ENCODE results near the gene TRPV6.

TRPV6 gene

DNA sequence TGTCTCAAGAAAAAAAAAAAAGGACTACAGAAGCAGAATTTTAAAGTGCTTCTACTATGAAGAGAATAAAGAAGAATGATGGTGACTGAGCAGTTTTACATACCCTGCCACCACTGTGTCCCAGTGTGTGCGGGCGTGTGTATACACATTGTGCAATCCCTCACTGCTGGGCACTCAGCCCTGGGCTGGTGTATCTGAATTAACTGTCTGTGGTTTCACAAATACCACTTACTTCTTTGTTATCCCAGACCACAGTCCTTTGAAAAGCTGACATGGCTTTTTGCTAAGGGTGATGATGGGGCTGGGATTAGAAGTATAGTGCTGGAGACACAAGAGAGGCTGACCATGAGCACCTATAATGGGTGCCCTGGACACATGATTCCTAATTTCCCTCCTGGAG lies 21.1 kb upstream of the TRPV6 start:
- DNase-seq, result no peak

- DNase-seq, result no peak
Measured at GRCh38 chr7:142905759-142906158, 20.2 kb upstream of the TRPV6 start.

GRCh38 chr7:142904128-142904527 lies 18.6 kb upstream of the TRPV6 start:
- DNase-seq, result no peak

DNA sequence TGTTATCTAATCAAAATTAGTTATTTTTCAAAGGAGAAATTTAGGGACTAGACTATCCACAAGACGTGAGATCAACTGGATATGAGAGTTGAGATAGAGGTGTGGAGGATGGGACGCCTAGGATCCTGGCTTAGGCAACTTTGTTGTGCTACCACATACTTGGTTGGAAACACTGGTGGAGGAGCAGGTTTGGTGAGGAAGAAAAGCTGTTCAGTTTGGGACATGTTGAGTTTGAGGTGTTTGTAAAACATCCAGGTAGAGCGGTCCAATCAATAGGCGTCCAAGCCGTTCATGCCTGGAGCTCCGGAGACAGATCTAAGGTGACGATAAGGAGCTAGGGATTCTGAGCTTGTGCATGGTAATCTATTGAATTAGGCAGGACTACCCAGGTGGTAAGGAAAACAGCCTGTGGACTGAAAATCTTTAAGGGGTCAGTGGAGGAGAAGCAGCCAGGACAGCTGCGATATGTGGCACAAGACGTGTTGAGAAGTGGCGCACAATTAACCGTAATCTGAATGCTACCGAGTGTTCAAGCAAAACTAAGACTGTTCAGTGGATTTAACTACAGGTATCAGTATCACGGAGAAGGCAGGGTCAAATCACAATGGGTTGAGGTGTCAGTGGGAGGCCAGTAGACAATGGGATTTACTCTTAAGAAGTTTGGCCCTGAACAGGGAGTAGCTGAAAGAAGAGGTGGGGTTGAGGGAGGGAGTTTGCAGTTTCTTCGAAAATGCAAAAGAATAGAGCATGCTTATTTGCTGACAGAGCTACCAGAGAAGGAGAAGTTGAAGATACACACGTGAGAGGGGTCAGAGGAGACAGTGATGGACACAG lies 16.1 kb upstream of the TRPV6 start:
- no peak for DNase-seq

DNA sequence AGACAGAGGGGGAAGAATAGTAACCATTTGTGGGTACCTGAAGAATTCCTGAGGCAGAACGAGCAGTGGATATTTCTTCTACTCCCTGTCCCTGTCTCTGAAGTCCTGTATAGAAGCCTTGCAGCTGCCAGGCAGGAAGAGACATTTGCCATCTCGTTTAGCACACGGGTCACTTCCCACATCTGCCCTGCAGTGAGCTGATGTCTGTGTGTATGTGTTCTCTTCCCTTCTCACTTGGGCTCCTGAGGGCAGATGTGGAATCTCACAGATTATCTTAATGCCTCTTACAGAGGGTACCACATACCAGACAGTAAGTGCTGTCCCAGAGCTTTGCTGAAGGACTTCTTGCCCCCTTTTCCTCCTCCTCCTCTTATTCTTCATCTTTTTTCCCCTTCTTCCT lies 14.1 kb upstream of the TRPV6 start:
- no peak for DNase-seq

- DNase-seq, result no peak
Measured at GRCh38 chr7:142898377-142899170, 13.0 kb upstream of the TRPV6 start.

GRCh38 chr7:142897691-142898090 lies 12.1 kb upstream of the TRPV6 start:
- DNase-seq, result no peak

DNA sequence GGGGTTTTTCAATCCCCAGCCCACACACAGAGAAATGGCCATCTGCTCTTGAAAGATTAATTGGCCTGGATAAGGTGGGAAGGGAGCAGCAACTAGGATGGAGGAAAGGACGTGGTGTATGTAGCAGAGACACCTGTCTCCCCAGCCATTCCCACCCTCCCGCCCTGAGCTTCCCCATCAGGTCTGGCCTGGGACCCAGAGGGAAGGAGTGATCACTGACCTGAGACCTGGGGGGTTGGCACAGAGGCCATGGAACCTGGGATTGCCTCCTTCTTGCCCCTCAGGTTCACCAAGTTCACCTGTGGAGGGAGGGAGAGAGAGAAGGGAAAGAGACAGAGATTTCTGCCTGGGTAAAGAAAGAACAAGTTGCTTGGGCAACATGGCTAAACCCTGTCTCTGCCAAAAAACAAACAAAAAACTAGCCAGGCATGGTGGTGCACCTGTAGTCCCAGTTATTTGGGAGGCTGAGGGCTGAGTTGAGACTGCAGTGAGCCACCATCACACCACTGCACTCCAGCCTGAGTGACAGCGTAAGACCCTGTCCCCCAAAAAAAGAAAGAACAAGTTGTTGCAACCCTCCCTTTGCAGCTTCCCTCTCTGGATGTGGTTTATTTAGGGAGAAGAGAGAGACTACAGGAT lies 11.3 kb upstream of the TRPV6 start:
- DNase-seq, result no peak

GRCh38 chr7:142896151-142896550 lies 10.6 kb upstream of the TRPV6 start:
- no peak for DNase-seq

DNA sequence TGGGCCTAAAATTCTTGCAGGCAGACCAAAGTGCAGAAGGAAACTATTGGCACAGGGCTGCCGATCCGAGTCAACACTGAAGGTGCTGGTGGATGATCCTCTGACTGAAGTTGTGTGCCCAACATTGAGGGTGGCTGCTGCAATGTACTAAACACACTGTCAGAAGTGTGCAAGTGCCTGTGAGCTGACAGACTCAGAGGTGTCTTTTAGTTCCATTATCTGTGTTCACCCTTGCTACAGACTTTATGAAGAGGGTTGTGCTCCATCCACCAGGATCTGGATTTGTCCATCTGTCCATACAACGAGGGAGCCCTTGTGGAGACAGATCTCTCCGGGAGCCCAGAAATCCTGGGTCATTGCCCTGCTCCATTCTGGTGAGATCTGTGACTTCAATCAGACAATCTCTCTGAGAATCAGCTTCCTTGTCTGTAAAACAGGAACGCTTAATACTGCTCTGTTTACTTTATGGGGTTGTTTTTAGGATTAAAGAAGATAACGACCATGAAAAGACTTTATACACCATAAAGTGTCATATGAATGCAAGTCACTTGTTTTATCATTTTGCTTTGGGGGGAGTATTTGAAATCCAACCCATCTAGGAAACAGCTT lies 9.5 kb upstream of the TRPV6 start:
- no peak for DNase-seq

GRCh38 chr7:142894112-142894984 lies 8.8 kb upstream of the TRPV6 start:
- DNase-seq, result no peak

DNA sequence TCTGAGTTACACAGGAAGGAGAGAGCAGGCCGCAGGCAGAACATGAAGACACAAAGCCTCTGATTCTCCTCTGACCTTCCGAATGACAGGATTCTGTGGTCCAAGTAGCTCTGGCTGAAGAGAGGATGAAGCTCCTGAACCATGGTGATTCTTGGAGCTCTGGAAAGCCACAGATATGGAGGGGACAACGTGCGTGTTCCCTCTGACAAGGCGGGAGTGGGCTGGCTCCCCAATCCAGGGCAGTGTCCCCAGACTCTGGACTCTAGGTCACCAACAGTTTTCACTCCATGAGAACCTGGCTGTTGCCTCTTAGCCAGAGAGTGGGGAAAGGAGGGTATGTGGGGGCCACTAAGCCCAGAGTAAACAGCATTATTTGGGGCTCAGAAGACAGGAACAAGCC lies 7.4 kb upstream of the TRPV6 start:
- no peak for DNase-seq

GRCh38 chr7:142891490-142892082 lies 6.0 kb upstream of the TRPV6 start:
- no peak for DNase-seq

- no peak for DNase-seq
Measured at GRCh38 chr7:142890874-142891485, 5.4 kb upstream of the TRPV6 start.

- no peak for DNase-seq
Measured at GRCh38 chr7:142889816-142890215, 4.3 kb upstream of the TRPV6 start.

DNA sequence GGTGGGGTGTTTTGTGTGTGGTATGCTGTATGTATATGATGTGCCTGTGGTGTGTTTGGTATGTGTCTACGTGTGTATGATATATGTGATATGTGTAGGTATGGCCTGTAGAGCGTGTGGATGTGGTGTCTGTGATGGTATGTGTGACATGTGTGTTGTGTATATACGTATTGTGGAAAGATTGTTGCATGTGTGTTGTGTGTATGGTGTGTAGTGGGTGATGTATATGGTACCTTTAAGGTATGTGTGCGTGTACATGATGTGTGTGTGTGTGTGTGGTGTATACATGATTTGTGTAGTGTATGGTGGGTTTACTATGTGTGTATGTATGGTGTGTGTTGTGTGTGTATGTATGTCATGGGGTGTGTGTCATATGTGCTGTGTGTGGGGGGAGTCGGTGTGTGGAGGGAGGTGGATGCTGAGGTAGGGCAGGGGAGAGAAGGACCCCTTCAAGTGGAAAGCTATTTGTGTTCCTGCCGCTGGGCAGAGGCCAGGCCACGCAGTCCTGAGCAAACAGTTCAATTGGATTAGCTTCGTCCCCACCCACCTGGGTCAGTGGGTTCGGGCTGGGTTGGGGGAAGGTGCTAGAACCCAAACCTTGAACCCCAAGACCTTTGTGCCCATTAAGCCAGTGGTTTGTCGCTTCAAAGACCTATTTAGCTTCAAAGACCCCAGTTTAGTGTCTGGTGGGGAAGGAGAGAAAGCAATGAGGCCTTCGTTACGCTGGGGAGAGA lies 1.9 kb upstream of the TRPV6 start:
- DNase-seq, result no peak

DNA sequence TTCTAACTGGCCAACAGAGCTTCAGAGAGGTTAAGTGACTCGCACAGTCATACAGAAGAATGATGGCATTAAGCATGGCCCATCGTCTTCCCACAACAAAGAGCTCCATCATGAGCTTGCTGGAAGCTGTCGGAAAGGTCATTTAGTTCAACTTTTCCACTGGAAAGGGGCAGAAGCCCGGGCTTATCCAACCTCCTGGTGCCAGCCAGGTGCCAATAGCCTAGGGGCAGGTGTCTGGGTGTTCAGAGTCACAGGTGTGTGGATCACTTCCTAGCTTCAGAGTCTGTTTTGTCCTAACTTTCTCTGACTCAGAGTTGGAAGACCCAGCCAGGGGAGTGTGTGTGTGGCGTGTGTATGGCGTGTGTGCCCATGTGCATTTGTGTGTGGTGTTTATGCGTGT lies 1.3 kb upstream of the TRPV6 start:
- DNase-seq, result no peak

DNA sequence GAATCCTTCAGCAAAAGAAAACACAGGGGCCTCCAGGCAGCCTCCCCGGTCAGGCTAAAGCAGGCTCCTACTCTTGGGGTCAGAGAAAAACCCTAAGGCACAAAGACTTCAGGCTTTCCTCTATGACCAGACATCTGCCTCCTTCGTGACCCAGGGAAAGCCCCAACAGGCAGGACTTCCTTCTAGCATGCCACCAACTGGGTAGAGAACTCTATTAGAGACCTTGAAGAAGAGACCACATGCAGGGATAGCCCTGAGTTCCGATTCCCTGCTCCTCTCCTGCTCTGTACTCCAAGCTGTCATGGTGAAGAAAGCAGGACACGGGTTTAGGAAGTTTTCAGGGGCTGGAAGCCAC lies 1.3 kb downstream of the TRPV6 start:
- DNase-seq, result no peak

- DNase-seq, result no peak
Measured at GRCh38 chr7:142883571-142884285, 1.8 kb downstream of the TRPV6 start.

DNA sequence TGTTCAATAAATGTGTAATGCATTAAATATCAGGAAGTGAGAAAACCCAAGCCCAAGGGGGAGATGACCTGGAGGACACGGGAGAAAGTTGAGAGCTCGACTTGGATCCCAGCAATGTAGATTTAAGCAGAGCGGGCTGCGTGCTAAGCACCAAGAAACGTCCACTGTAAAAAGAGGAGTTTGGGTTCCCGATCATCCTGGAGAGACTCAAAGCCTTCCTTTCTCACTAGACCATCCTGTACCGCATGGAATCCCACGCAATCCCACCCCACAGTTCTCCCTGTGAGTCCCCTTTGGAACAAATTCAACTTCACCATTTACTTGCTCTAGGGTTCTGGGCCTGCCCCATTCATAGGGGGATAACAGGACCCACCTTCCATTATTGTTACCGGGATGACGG lies 2.4 kb downstream of the TRPV6 start:
- DNase-seq, result no peak
